HepG2 (cell line): ENCODE measurements around the gene SP7. TPM values are rescaled to one million over a fixed set of nuclear protein-coding genes. Genes with fewer than 3 reads are reported as not detected.

ENCODE experiments used
- AKAP8 ChIP-seq: sonication (generic); formaldehyde crosslinking; IDR thresholded peaks from 2 replicates; pipeline ENCODE4 v1.5.1; 2020; ENCODE audit warnings: mild to moderate bottlenecking, missing genetic modification reagents
- CCDC6 ChIP-seq: sonication (generic); formaldehyde crosslinking; IDR thresholded peaks from 2 replicates; pipeline ENCODE4 v1.8.1; 2022; ENCODE audit warnings: mild to moderate bottlenecking, missing genetic modification reagents, moderate library complexity
- DMAP1 ChIP-seq: IDR thresholded peaks from 2 replicates; pipeline ENCODE4 v1.6.1; 2016
- FOXA3 ChIP-seq: IDR thresholded peaks from 2 replicates; pipeline ENCODE4 v1.6.1; 2016; ENCODE audit warnings: missing genetic modification reagents, missing compliant biosample characterization
- FOXO4 ChIP-seq: sonication (generic); formaldehyde crosslinking; conservative IDR thresholded peaks from 2 replicates; pipeline ENCODE4 v1.8.1; 2023; ENCODE audit warnings: missing genetic modification reagents
- HNF4A ChIP-seq: sonication (generic); formaldehyde crosslinking; IDR thresholded peaks from 2 replicates; pipeline ENCODE4 v1.4.0; 2020; ENCODE audit warnings: missing genetic modification reagents
- MAFF ChIP-seq: IDR thresholded peaks from 2 replicates; pipeline ENCODE4 v1.6.1; 2011; ENCODE audit warnings: low read depth, low read length, improper control_type of control experiment
- YEATS2 ChIP-seq: sonication (generic); formaldehyde crosslinking; IDR thresholded peaks from 2 replicates; pipeline ENCODE4 v1.4.0; 2020; ENCODE audit warnings: missing genetic modification reagents, borderline replicate concordance
- ZFY ChIP-seq: sonication (generic); formaldehyde crosslinking; IDR thresholded peaks from 2 replicates; pipeline ENCODE4 v1.4.0; 2020; ENCODE audit warnings: missing genetic modification reagents
- ZGPAT ChIP-seq: IDR thresholded peaks from 2 replicates; pipeline ENCODE4 v1.6.1; 2016; ENCODE audit warnings: mild to moderate bottlenecking
- ZNF12 ChIP-seq: sonication (generic); formaldehyde crosslinking; IDR thresholded peaks from 2 replicates; pipeline ENCODE4 v1.5.0; 2020; ENCODE audit warnings: missing genetic modification reagents
- ZNF143 ChIP-seq: sonication (generic); formaldehyde crosslinking; IDR thresholded peaks from 2 replicates; pipeline ENCODE4 v1.4.0; 2020; ENCODE audit warnings: missing genetic modification reagents
- ZNF513 ChIP-seq: sonication (generic); formaldehyde crosslinking; conservative IDR thresholded peaks from 2 replicates; pipeline ENCODE4 v1.5.0; 2020; ENCODE audit warnings: missing genetic modification reagents
- ZNF607 ChIP-seq: sonication (generic); formaldehyde crosslinking; IDR thresholded peaks from 2 replicates; pipeline ENCODE4 v1.5.1; 2020; ENCODE audit warnings: missing genetic modification reagents, mild to moderate bottlenecking, borderline replicate concordance
- ZSCAN21 ChIP-seq: sonication (generic); formaldehyde crosslinking; IDR thresholded peaks from 2 replicates; pipeline ENCODE4 v1.8.0; 2022; ENCODE audit warnings: mild to moderate bottlenecking, missing genetic modification reagents, moderate library complexity, borderline replicate concordance
- polyA plus RNA-seq, 8 experiments: library from polyadenylated mRNA; depleted of rRNA in 3 of 8; stranded (reverse) in 7 of 8; unstranded in 1 of 8; fragments of >200 nt; fragmentation: Illumina TruSeq in 4 of 8; extraction: Trizol in 4 of 8; gene quantifications; 2 replicates each; pipeline versions ENCODE4 v1.2.1 to v1.2.3, GENCODE V29; 2011 to 2016; ENCODE audit warnings: low read depth in 4 of 8, missing spikeins in 1 of 8, mixed read lengths in 1 of 8; ENCODE audit not compliant: insufficient read depth in 1 of 8
- total RNA-seq, 5 experiments: library from RNA; depleted of rRNA; stranded (reverse); fragments of >200 nt; fragmentation: Illumina TruSeq; extraction: Trizol; gene quantifications; 2 replicates each; pipeline ENCODE4 v1.2.3, GENCODE V29; 2016; ENCODE audit warnings: low read depth in 1 of 5
- TF ChIP-seq, protein P1 (sequence below): fragments of 450-650 bp; IDR thresholded peaks from 2 replicates; pipeline ENCODE4 v1.6.1; 2016
- TF ChIP-seq, protein P2 (sequence below): IDR thresholded peaks from 2 replicates; pipeline ENCODE4 v1.6.1; 2018; ENCODE audit warnings: missing genetic modification reagents
- TF ChIP-seq, protein P3 (sequence below): sonication (generic); formaldehyde crosslinking; IDR thresholded peaks from 2 replicates; pipeline ENCODE4 v1.4.0; 2020; ENCODE audit warnings: missing genetic modification reagents, borderline replicate concordance

The SP7 gene
- total and polyA plus RNA-seq, 2 of the 13 experiments (the other 11 are each of a cell fraction or from before 2014, with no cell fraction given), result not detected

DNA sequence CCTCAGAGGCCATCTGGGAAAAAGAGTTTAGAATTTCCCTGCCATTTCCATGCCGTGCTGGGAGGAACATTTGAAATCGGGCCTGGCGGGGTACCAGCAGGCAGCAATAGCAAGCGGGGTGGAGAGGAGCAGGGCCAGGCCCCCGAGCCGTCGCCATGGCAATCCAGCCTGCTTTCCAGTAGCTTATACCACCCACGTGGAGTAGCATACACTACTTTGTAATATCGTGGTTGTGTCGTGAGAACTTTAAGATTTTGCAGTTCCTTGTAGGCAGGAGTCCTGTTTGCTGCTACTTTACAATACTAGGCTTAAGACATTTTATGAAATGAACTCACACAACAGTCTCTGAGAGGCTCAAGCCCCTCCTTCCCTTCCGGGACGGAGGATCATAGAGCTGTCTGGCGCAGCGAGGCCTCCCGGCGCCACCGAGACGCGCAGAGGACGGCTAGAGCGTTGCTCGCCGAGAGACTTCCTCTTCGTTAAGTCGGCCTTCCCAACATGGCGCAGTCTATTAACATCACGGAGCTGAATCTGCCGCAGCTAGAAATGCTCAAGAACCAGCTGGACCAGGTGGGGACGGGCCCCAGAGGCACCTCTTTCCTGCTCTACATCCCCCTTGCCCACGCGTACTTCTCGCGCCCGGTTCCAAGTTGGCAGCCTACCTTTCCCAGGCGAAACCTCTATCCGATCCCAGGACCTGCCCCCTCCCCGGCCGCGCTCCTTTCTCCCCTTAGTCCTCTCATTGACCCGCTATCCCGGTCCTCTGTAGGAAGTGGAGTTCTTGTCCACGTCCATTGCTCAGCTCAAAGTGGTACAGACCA, 40.9 kb downstream of the SP7 start, which contains the start of gene PFDN5 (continued):
- TF ChIP-seq, protein P1, sequence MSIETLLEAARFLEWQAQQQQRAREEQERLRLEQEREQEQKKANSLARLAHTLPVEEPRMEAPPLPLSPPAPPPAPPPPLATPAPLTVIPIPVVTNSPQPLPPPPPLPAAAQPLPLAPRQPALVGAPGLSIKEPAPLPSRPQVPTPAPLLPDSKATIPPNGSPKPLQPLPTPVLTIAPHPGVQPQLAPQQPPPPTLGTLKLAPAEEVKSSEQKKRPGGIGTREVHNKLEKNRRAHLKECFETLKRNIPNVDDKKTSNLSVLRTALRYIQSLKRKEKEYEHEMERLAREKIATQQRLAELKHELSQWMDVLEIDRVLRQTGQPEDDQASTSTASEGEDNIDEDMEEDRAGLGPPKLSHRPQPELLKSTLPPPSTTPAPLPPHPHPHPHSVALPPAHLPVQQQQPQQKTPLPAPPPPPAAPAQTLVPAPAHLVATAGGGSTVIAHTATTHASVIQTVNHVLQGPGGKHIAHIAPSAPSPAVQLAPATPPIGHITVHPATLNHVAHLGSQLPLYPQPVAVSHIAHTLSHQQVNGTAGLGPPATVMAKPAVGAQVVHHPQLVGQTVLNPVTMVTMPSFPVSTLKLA, result peak; percentile 69
- TF ChIP-seq ZNF513 (CRISPR knock-in tag) (no peak; the same call in 1 of the 2 replicates), CCDC6 (CRISPR knock-in tag) (peak; percentile 66; the same call in 1 of the 2 replicates), ZNF12 (CRISPR knock-in tag) (peak; percentile 55; the same call in 1 of the 2 replicates), ZNF143 (0 out of 2 replicates have a peak, but pooled peaks have one; percentile 37), ZSCAN21 (CRISPR knock-in tag) (peak; percentile 54; the same call in 1 of the 2 replicates), YEATS2 (peak; percentile 93), ZGPAT (CRISPR knock-in tag) (peak; percentile 85), FOXO4 (CRISPR knock-in tag) (no peak), HNF4A (CRISPR knock-in tag) (no peak), DMAP1 (peak; percentile 72; the same call in 1 of the 2 replicates), MAFF (no peak), ZNF607 (CRISPR knock-in tag) (peak; percentile 49; the same call in 1 of the 2 replicates), AKAP8 (CRISPR knock-in tag) (no peak), FOXA3 (CRISPR knock-in tag) (peak; percentile 65), ZFY (CRISPR knock-in tag) (peak; percentile 89)
- TF ChIP-seq, protein P2, sequence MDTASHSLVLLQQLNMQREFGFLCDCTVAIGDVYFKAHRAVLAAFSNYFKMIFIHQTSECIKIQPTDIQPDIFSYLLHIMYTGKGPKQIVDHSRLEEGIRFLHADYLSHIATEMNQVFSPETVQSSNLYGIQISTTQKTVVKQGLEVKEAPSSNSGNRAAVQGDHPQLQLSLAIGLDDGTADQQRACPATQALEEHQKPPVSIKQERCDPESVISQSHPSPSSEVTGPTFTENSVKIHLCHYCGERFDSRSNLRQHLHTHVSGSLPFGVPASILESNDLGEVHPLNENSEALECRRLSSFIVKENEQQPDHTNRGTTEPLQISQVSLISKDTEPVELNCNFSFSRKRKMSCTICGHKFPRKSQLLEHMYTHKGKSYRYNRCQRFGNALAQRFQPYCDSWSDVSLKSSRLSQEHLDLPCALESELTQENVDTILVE (CRISPR knock-in tag), result peak; percentile 82; the same call in 1 of the 2 replicates
- TF ChIP-seq, protein P3, sequence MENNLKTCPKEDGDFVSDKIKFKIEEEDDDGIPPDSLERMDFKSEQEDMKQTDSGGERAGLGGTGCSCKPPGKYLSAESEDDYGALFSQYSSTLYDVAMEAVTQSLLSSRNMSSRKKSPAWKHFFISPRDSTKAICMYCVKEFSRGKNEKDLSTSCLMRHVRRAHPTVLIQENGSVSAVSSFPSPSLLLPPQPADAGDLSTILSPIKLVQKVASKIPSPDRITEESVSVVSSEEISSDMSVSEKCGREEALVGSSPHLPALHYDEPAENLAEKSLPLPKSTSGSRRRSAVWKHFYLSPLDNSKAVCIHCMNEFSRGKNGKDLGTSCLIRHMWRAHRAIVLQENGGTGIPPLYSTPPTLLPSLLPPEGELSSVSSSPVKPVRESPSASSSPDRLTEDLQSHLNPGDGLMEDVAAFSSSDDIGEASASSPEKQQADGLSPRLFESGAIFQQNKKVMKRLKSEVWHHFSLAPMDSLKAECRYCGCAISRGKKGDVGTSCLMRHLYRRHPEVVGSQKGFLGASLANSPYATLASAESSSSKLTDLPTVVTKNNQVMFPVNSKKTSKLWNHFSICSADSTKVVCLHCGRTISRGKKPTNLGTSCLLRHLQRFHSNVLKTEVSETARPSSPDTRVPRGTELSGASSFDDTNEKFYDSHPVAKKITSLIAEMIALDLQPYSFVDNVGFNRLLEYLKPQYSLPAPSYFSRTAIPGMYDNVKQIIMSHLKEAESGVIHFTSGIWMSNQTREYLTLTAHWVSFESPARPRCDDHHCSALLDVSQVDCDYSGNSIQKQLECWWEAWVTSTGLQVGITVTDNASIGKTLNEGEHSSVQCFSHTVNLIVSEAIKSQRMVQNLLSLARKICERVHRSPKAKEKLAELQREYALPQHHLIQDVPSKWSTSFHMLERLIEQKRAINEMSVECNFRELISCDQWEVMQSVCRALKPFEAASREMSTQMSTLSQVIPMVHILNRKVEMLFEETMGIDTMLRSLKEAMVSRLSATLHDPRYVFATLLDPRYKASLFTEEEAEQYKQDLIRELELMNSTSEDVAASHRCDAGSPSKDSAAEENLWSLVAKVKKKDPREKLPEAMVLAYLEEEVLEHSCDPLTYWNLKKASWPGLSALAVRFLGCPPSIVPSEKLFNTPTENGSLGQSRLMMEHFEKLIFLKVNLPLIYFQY, result 0 out of 2 replicates have a peak, but pooled peaks have one; percentile 44
